HuH-7.5 (cell line): ENCODE results near the gene FCHSD2.
"Not testable (repeated sequence)": the region's sequence is repeated elsewhere in the genome, so short reads cannot be mapped to it uniquely, and the experiment has no call there.

Source experiments
- DNase-seq: peaks from one replicate; pipeline ENCODE4 v3.0.0; 2011; ENCODE audit warnings: low spot score

FCHSD2 gene

DNA sequence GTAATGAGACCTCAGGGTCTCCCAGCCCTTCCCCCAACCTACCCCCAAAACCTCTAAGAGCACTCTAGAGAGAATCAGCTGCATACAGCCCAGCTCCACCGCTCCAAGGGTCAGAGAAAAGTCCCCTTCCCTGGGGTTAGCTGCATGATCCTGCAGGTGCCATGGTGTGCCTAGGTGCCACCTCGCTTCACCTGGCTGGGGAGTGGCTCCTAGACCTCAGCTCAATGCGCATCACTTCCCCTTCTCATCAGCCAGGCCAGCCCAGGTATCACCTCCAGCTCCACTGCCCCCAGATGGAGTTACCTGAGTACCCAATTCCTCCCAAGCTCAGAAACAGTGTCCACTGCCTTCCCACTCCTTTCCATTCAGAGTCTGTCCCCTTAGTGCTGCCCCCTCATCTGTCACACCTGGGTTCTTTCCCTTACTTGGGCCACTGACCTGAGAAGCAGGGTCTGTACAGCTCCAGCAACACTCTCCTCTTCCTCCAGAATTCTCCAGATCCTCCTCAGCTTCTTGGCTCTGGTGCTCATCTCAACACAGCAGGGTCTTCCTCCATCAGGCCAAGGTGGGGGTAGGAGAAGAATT is 349.6 kb downstream of the FCHSD2 start:
- no peak for DNase-seq

DNA sequence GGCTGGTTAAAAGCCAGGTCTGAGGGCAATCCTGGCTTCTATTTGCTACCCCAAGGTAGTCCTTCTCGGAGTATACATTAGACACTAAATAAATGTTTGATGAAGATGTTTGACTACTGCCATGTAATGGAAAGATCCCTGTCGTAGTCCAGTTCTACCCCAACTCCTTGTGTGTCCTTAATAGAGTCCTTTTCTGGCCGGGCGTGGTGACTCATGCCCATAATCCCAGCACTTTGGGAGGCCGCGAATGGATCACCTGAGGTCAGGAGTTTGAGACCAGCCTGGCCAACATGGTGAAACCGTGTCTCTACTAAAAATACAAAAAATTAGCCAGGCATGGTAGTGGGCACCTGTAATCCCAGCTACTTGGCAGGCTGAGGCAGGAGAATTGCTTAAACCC is 350.9 kb downstream of the FCHSD2 start:
- DNase-seq: not testable (repeated sequence)

DNA sequence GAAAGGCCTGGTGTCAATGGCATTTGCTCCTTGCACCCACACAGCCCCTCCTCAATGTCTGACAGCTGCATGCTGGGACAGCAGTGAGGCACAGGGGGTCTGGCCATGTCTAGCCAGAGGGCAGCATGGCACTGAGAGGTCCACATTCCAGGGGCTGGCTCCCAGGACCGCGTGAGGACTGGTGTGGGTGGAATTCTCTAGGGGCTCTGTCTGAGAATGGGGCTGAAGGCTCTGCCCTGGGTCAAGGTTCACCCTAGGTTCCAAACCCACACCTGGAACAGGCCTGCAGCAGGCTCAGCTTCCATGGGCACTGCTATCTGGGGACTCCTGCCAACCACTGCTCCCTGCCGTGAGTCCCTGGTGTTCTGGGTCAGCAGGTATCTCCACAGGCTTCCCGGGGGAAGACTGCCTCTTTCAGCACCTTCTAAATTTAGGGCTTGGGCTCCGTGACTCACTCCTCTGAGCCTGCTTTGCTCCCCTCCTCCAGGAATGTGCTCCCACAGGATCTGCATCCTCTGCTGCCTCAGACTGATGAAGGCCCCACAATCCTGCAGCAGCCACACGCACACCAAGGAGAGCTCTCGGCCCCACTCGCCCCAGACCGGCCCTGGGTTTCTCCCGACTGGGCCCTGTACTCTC is 352.5 kb downstream of the FCHSD2 start:
- DNase-seq: no peak

DNA sequence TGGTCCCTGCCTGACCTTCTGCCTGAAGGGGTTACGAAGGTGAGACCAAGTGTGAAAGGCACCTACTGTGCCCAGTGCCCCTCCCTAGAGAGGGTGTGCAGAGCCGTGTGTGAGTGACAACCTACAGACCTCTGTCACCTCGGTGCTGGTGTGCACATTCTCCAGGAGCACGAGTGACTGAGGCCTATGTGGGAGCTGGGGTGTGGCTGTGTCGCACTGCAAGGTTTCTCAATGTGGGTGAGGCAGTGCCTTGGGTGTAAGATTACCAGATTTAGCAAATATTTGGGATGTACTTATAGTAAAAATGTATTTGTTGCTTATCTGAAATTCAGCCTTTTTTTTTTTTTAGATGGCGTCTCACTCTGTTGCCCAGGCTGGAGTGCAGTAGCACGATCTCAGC is 353.9 kb downstream of the FCHSD2 start:
- DNase-seq: no peak

DNA sequence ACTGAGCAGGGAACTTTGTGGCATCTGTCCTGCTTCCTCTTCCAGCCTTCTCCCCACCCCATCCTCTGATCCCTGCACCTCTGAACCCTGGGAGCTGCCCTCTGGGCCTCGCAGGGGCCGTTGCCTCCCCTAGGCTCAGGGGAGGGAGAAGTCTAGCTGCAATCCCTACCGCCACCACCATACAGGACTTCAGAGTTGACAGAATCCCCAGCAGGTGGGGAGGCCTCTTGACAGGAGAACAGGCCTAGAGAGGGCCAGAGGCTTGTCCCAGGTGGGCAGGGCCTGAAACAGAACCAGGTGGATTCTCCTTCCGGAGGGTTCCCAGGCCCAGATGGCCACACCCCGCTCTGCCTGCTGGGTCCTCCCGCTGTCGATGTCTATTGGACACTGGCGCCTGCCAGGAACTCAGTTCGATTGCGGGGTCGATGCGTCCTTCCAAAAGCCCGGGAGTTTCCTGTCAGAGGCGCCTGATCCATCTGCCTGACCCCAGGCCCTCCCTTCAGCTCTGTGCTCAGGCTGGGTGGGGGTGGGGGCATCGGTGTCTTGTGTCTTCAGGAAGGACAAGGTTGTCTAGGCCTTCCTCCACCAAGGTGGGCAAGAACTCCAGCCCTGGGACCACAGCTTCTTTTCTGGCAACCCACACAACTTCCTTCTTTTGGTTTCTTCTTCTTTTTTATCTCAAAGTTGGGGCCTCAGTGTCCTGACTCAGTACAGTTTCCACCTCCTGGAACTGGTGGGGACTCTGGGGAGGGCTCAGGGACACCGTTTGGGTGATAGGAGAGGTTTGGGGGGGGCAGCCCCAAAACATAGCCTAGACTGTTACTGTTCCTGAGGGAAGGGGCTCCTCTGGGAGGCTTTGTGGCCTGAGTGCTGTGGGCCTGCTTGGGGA is 354.7 kb downstream of the FCHSD2 start:
- peak; percentile 67 for DNase-seq
